Measurements from ENCODE around the gene ABLIM1. TPM values are rescaled to one million over a fixed set of nuclear protein-coding genes. Genes with fewer than 3 reads are reported as not detected.

Gene ABLIM1
- total and polyA plus RNA-seq, 2 of the 4 experiments (the other 2 are of a cell fraction) = 7.7 to 9.9 TPM

GRCh38 chr10:114609518-114610426 lies 48.3 kb downstream of the ABLIM1 start:
- H3K23ac ChIP-seq (ENCODE audit: low read depth, low read length) = no peak overlapping the region
- no peak for ATAC-seq (ENCODE audit: low read depth)
- CTCF ChIA-PET = no interaction called here

More at GRCh38 chr10:114609518-114610426, 48.3 kb downstream of the ABLIM1 start:
- H3K4me1 ChIP-seq (ENCODE audit: control insufficient read depth, insufficient read depth, low read length) = no peaks in the 10 kb centered on the region
- no peak overlapping the region for H4K91ac ChIP-seq (ENCODE audit: insufficient read depth, low read depth, low read length)
- no peak overlapping the region for H3K14ac ChIP-seq (replicated peaks; ENCODE audit: low read depth, low read length)
- no TSS peak for BruUV-seq (replicated peaks)
- intact Hi-C loops (cut with micrococcal nuclease) (no loop called here), dilution Hi-C loops (cut with HindIII; ENCODE audit: low sequenced_read_pairs, unreplicated experiment) (no loop called here), in situ Hi-C loops (cut with MboI; ENCODE audit: low sequenced_read_pairs) (no loop called here)
- H2BK15ac ChIP-seq (ENCODE audit: low read depth, low read length) = no peak overlapping the region
- H2AFZ ChIP-seq (replicated peaks; ENCODE audit: low read length, poor library complexity) = no peak overlapping the region
- no peak overlapping the region for H3K9ac ChIP-seq (ENCODE audit: low read depth, low read length)
- H2AK5ac ChIP-seq (ENCODE audit: low read depth, low read length) = no peak overlapping the region
- H4K20me1 ChIP-seq (ENCODE audit: insufficient read depth, low read length) = no peaks in the 10 kb centered on the region
- no peak overlapping the region for H3K18ac ChIP-seq (ENCODE audit: low read depth, low read length)
- POLR2A ChIA-PET (ENCODE audit: unreplicated experiment) = no interaction called here
- H3K9me3 ChIP-seq (ENCODE audit: control insufficient read depth, insufficient read depth, low read length) = no peaks in the 10 kb centered on the region
- TF ChIP-seq RAD21 (IDR thresholded peaks at IDR 0.05; ENCODE audit: low read length) (no peak), CTCF (conservative IDR thresholded peaks at IDR 0.05; ENCODE audit: low read depth, low read length) (no peak), CEBPB (IDR thresholded peaks at IDR 0.05; ENCODE audit: low read depth, low read length) (0 out of 2 replicates have a peak, but pooled peaks have one; percentile 28), CHD1 (IDR thresholded peaks at IDR 0.05; ENCODE audit: low read depth, low read length) (no peak)
- 0 out of 2 replicates have a peak, but pooled peaks cover 6% of the 10 kb centered on the region for H3K9me1 ChIP-seq (ENCODE audit: insufficient read depth, low read length)
- no peaks in the 10 kb centered on the region; a peak in 1 of 4 replicates for H3K79me1 ChIP-seq (ENCODE audit: low read depth in 1 of 2, low read length in 2 of 2)
- H2BK120ac ChIP-seq (ENCODE audit: low read depth, low read length) = no peak overlapping the region
- no peak for DNase-seq
- no peaks in the 10 kb centered on the region for H3K36me3 ChIP-seq (ENCODE audit: control insufficient read depth, insufficient read depth, low read length)
- no peak overlapping the region for H3K27ac ChIP-seq (ENCODE audit: insufficient read depth, low read length)
- H2BK5ac ChIP-seq (ENCODE audit: low read depth, low read length, poor library complexity, severe bottlenecking) = no peak overlapping the region
- H2BK20ac ChIP-seq (ENCODE audit: low read depth, low read length) = no peak overlapping the region
- H3K27me3 ChIP-seq (ENCODE audit: control insufficient read depth, insufficient read depth, low read length) = peaks cover 10% of the 10 kb centered on the region
- H4K8ac ChIP-seq (ENCODE audit: low read depth in 2 of 2, low read length in 2 of 2) = no peak overlapping the region
- no peak overlapping the region for H3K4me2 ChIP-seq (ENCODE audit: low read depth, low read length)
- WGBS, 2 experiments (ENCODE audit: extremely low coverage in 2 of 2, insufficient read length in 1 of 2) = no CpG with 5 or more reads among the region's 8 CpGs
- no peak overlapping the region for H3K4ac ChIP-seq (ENCODE audit: low read depth, low read length)
- no peak overlapping the region for H4K5ac ChIP-seq (ENCODE audit: low read depth, low read length)
- H3K56ac ChIP-seq (ENCODE audit: extremely low read depth, insufficient read depth, low read length) = no peak overlapping the region
- H3K4me3 ChIP-seq (ENCODE audit: insufficient read depth, low read depth, low read length) = no peak overlapping the region
- H2AK9ac ChIP-seq (replicated peaks; ENCODE audit: low read depth, low read length, poor library complexity) = no peak overlapping the region

Data from IMR-90 (cell line).